NCI-H2029 treated with DMSO at 0.1 percent for 48 hours (cell line): ENCODE results near the gene ZNF268.
"Not testable (repeated sequence)": the region's sequence is repeated elsewhere in the genome, so short reads cannot be mapped to it uniquely, and the experiment has no call there.

Experiments used
- DNase-seq: peaks from one replicate; lab custom pipeline; 2025; lab: John Stamatoyannopoulos, UW

ZNF268 gene

GRCh38 chr12:133227281-133227852 lies 46.1 kb downstream of the ZNF268 start:
- no peak for DNase-seq

DNA sequence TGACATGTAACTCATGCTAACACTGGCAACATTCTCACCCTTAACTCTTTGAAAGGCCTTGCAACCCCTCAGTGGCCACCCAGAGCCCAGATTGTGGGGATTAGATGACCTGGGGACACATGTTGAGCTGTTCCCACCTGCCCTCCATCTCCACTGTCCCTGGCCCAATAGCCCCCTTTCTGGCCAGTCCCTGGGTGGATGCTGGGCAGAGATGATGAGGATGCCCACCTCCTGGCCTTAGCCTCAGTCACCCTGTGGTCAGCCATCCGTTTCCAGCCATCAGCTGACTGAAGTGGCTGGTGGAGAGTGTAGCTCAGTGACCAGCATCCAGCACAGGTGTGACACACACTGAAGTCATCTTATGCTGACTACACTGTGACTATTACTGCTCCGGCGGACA lies 49.7 kb downstream of the ZNF268 start:
- no peak for DNase-seq

DNA sequence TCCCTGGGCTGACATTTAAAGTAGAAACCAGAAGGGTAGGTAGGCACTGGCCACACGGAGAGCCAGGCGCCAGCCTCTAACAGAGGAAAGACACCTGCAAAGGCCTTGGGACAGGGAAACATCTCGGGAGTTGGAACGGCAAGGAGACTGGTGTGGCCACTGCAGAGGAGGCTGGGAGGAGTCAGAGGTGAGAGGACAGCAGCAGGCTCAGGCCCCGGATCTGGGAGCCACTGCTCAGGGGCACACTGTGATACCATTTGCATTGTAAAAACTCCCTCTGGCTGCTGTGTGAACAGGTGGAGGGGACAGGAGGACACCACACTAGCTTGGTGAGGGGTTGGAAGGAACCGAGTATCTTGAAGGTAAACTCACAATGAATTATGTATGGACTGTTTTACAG lies 51.7 kb downstream of the ZNF268 start:
- no peak for DNase-seq

DNA sequence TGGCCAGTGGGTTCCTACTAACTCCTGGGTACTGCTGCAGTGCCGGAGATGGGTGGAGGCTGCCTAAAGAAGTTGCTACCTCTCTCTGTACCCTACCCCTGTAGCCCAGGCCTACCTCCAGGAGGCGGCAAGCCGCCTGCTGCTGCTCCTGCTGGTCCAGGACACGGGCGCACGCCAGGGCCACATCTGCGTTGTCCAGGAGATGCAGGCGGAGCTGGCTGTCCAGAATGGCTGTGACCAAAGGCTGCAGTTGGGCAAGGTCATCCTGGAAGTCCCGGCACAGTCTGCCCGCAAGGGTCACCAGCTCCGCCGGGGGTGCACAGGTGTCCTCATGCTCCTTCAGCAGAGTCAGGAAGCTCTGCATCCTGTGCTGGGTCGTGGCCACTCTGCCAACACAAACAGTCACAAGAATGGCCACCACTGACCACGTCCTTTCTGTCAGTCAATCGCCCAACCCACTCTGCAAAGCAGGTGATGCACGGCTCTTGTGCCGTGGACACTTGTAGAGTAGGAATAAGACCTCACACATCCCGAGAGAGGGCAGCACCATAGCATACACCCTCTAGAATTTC lies 52.8 kb downstream of the ZNF268 start:
- no peak for DNase-seq

DNA sequence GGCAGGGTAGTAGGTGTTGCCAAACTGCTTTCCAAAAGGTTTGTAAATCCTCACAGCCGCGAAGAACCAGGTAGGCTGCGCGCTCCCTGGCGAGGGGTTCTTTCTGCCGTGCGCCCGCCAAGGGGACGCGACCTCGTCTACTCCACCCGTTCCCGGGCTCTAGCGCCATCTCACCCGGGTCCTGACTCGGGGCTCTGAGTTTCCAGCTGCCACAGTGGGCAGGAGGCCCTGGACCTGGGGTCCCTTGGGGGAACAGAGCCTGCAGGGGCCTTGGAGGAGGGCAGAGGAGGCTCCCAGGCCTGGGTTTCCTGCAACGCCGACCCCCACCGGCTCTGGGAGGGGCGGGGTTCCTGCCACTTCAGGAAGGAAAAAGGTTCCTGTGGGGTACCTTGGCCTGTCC lies 53.7 kb downstream of the ZNF268 start:
- no peak for DNase-seq

DNA sequence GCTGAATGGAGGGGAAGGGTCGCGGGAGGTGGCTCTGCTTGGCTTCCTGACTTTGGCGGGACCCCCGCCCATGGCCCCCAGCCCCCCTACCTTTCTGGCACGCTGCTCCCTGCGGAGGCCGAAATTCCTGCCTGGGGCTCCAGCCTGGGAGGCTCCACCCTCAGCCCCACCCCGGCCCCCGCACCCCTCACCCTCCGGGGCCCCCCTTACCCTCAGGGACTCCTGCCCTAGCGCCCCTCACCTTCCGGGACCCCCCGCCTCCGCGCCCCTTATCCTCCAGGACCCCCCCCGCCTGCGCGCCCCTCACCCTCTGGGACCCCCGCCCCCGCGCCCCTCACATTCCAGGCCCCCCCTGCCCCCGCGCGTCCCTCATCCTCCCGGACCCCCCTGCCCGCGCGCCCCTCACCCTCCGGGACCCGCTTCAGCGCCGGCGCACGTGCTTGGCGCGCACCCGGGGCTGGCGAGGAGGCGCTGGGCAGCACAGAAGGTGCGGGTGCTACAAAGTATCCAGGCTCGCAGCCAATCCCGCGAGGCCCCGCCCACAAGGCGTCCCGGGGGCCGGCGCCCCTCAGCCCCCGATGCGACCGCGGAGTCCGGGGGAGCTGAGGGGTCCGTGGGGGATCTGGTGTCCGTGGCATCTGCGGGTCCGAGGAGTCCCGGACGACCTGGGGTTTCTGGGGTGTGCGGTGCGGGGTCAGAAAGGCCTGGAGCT lies 54.3 kb downstream of the ZNF268 start, which contains the start of gene ANHX:
ANHX (minus strand) TSS at position 477 of the 712 bp plus-strand sequence. CDS start 1,521 bp downstream, outside the sequence.
- no peak for DNase-seq

DNA sequence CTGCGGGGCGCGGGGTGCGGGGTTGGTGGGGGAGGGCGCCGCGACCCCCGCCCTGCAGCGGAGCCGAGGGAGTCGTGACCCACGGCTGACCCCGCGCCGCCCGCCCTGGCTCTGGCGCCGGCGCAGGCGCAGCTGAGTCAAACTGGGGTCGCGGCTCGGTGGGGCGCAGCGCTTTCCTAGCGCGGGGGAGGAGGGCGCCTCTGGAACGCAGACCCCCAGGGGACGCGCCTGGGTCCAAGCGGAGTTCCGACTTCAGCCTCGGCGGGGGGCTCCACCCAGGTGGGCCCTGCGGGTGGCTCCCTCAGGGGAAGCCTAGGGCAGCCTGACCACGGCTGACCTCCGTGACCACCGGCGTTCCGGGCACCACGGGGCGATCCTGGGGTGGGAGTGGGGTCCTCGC lies 54.8 kb downstream of the ZNF268 start:
- DNase-seq: no peak

GRCh38 chr12:133236556-133236955 lies 55.3 kb downstream of the ZNF268 start:
- DNase-seq: no peak

DNA sequence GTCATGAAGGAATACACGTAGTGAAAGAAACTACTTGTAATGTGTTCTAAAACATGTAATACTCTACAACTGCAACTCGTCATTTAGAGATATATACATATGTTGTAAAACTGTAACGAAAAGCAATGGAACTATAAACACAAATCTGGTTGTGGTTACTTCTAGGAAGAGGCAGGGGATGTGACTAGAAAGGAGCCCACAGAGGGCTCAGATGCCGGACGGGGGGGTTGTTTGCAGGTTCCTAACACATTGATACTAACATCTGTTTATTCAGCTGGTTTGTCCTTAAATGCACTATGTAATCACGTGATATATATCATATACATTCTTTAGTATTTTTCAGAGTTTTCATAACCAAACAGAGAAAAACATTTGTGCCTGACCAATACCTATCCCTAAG lies 70.4 kb downstream of the ZNF268 start:
- DNase-seq: no peak

DNA sequence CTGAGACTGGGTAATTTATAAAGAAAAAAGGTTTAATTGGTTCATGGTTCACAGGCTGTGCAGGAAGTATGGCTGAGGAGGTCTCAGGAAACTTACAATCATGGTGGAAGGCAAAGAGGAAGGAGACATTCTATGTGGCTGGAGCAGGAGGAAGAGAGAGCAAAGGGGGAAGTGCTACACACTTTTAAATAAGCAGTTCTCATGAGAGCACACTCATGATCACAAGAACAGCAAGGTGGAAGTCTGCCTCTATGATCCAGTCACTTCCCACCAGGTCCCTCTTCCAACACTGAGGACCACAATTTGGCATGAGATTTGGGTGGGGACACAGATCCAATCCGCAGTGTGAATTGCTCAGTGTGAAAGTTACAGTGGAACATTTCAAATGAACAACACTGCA lies 74.5 kb downstream of the ZNF268 start:
- not testable (repeated sequence) for DNase-seq

- no peak for DNase-seq
Measured at GRCh38 chr12:133256321-133256720, 75.0 kb downstream of the ZNF268 start.

- DNase-seq: no peak
Measured at GRCh38 chr12:133264173-133264572, 82.9 kb downstream of the ZNF268 start.
